GM23338 (cell line): Measurements from ENCODE around the gene SLC12A7. TPM values are rescaled to one million over a fixed set of nuclear protein-coding genes. Genes with fewer than 3 reads are reported as not detected.

Source experiments
- ATAC-seq: fragments of 200-7000 bp; cut with Tn5 transposase; 3 replicates; pipeline ENCODE4 v1.9.1; 2020
- DNase-seq: peaks from one replicate; pipeline ENCODE4 v3.0.0-alpha.2; 2015; ENCODE audit warnings: low spot score
- H2AFZ ChIP-seq: fragments of 200-600 bp; sonication (generic); 2 replicates; pipeline ENCODE4 v1.8.0; 2016; ENCODE audit warnings: antibody characterized with exemption, mild to moderate bottlenecking, moderate library complexity
- H3F3A ChIP-seq: fragments of 200-600 bp; sonication (generic); replicated peaks from 2 replicates; pipeline ENCODE4 v1.8.0; 2017; ENCODE audit warnings: antibody characterized with exemption, mixed run types, low read depth
- H3K27ac ChIP-seq: fragments of 200-600 bp; sonication (generic); 2 replicates; pipeline ENCODE4 v1.6.1; 2016; ENCODE audit warnings: low read depth
- H3K27me3 ChIP-seq: fragments of 200-600 bp; sonication (generic); 2 replicates; pipeline ENCODE4 v1.8.0; 2016; ENCODE audit warnings: mild to moderate bottlenecking, mixed run types, moderate library complexity; ENCODE audit not compliant: insufficient read depth
- H3K36me3 ChIP-seq: fragments of 200-600 bp; sonication (generic); 2 replicates; pipeline ENCODE4 v1.8.0; 2016; ENCODE audit warnings: mild to moderate bottlenecking; ENCODE audit not compliant: insufficient read depth
- H3K4me1 ChIP-seq: fragments of 200-600 bp; sonication (generic); 2 replicates; pipeline ENCODE4 v1.8.0; 2016; ENCODE audit warnings: mild to moderate bottlenecking, moderate library complexity; ENCODE audit not compliant: insufficient read depth
- H3K4me2 ChIP-seq: fragments of 200-600 bp; sonication (generic); 2 replicates; pipeline ENCODE4 v1.7.1; 2017; ENCODE audit warnings: mixed run types
- H3K4me3 ChIP-seq: fragments of 200-600 bp; sonication (generic); 2 replicates; pipeline ENCODE4 v1.6.1; 2016; ENCODE audit warnings: mixed run types
- H3K79me2 ChIP-seq: fragments of 200-600 bp; sonication (generic); replicated peaks from 2 replicates; pipeline ENCODE4 v1.8.0; 2017; ENCODE audit warnings: mild to moderate bottlenecking; ENCODE audit not compliant: insufficient read depth
- H3K9me2 ChIP-seq: fragments of 200-600 bp; sonication (generic); 2 replicates; pipeline ENCODE4 v1.8.0; 2017; ENCODE audit not compliant: insufficient read depth
- H4K20me1 ChIP-seq: fragments of 200-600 bp; sonication (generic); replicated peaks from 2 replicates; pipeline ENCODE4 v1.8.0; 2017; ENCODE audit warnings: mild to moderate bottlenecking; ENCODE audit not compliant: insufficient read depth
- H3K27ac Mint-ChIP-seq: 2 replicates; pipeline ENCODE4 v1.8.0; 2020; ENCODE audit warnings: inconsistent platforms, mild to moderate bottlenecking, moderate library complexity, mixed read lengths
- H3K27me3 Mint-ChIP-seq: 3 replicates; pipeline ENCODE4 v1.8.0; 2022; ENCODE audit warnings: low read depth, mild to moderate bottlenecking, moderate library complexity, mixed read lengths, inconsistent platforms; ENCODE audit not compliant: insufficient read depth, poor library complexity
- H3K36me3 Mint-ChIP-seq: 3 replicates; pipeline ENCODE4 v1.8.0; 2021; ENCODE audit warnings: low read depth, mild to moderate bottlenecking, inconsistent platforms, moderate library complexity, mixed read lengths
- H3K4me1 Mint-ChIP-seq: 3 replicates; pipeline ENCODE4 v1.8.0; 2020; ENCODE audit warnings: mild to moderate bottlenecking, inconsistent platforms, mixed read lengths
- H3K4me3 Mint-ChIP-seq: 3 replicates; pipeline ENCODE4 v1.8.0; 2021; ENCODE audit warnings: moderate library complexity, mild to moderate bottlenecking, inconsistent platforms, mixed read lengths
- H3K9me3 Mint-ChIP-seq: 3 replicates; pipeline ENCODE4 v1.8.0; 2020; ENCODE audit warnings: moderate library complexity, mild to moderate bottlenecking, inconsistent platforms, mixed read lengths
- CREB1 ChIP-seq: fragments of 250-450 bp; sonication (Bioruptor Pico); IDR thresholded peaks from 2 replicates; pipeline ENCODE4 v1.5.0; 2020; ENCODE audit warnings: low read depth, mild to moderate bottlenecking, moderate library complexity
- JUNB ChIP-seq: IDR thresholded peaks from one replicate; pipeline ENCODE4 v1.6.1; 2016; ENCODE audit warnings: antibody characterized with exemption; ENCODE audit not compliant: unreplicated experiment
- NANOG ChIP-seq: IDR thresholded peaks from 2 replicates; pipeline ENCODE4 v1.6.1; 2016; ENCODE audit warnings: antibody characterized with exemption, borderline replicate concordance
- POLR2AphosphoS5 ChIP-seq: IDR thresholded peaks from 2 replicates; pipeline ENCODE4 v1.6.1; 2016; ENCODE audit warnings: antibody characterized with exemption, low read depth
- polyA plus RNA-seq: library from polyadenylated mRNA; unstranded; fragments of >200 nt; fragmentation: Nextera tagmentation; extraction: Ambion mirVana; gene quantifications from 2 replicates; pipeline ENCODE4 v1.2.1, GENCODE V29; 2016
- total RNA-seq: library from RNA; depleted of rRNA; stranded (reverse); fragments of >200 nt; shearing (Covaris generic); gene quantifications from 2 replicates; pipeline ENCODE4 v1.2.3, GENCODE V29; 2014
- TF ChIP-seq, protein P1 (sequence below): IDR thresholded peaks from 2 replicates; pipeline ENCODE4 v1.6.1; 2016; ENCODE audit warnings: antibody characterized with exemption
- TF ChIP-seq, protein P2 (sequence below): IDR thresholded peaks from one replicate; pipeline ENCODE4 v1.6.1; 2018; ENCODE audit warnings: antibody characterized with exemption; ENCODE audit not compliant: unreplicated experiment
- TF ChIP-seq, protein P3 (sequence below), 2 experiments: fragments of 200-600 bp in 1 of 2; sonication (generic) in 1 of 2; conservative IDR thresholded peaks; 2 replicates each; pipeline versions ENCODE4 v1.5.1 to v1.6.1; 2016 to 2017; ENCODE audit warnings: antibody characterized with exemption in 2 of 2, low read depth in 2 of 2, mild to moderate bottlenecking in 2 of 2, moderate library complexity in 1 of 2

Gene SLC12A7
- total and polyA plus RNA-seq, 2 experiments from 2014 or later = 7.4 to 32.2 TPM

DNA sequence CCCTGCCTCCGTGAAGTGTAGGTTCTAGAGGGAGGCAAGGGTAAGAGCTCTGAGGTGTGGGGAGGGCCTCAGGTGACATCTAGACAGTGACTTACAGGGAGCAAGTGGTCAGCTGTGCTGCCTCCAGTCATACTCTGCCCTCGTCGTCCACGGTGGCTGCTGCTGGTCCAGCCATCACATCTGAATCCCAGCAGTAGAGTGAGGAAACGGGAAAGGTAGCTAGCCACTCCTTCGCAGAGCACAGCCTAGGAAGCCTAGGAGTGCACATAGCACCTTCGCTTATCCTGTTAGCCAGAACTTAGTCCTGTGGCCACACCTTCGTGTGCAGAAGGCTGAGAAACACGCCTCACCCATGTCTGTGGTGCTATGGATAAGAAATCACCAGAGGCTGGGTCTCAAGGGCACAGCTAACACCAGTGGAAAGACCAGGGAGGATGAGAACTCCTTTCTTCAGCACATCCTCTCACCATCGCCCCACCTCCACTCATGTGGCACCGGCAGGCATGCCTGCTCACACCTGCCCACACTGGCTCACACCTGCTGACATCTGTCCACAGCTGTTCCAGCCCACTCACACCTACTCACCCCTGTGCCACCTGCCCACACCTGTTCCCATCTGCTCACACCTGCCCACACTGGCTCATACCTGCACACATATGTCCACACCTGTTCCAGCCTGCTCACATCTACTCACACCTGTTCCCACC, 45.0 kb upstream of the SLC12A7 start (continued):
- no peak for TF ChIP-seq POLR2AphosphoS5
- TF ChIP-seq CREB1 (CRISPR knock-in tag) = no peak
- TF ChIP-seq, protein P1, sequence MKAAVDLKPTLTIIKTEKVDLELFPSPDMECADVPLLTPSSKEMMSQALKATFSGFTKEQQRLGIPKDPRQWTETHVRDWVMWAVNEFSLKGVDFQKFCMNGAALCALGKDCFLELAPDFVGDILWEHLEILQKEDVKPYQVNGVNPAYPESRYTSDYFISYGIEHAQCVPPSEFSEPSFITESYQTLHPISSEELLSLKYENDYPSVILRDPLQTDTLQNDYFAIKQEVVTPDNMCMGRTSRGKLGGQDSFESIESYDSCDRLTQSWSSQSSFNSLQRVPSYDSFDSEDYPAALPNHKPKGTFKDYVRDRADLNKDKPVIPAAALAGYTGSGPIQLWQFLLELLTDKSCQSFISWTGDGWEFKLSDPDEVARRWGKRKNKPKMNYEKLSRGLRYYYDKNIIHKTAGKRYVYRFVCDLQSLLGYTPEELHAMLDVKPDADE = no peak
- no peak for TF ChIP-seq NANOG
- TF ChIP-seq, protein P2, sequence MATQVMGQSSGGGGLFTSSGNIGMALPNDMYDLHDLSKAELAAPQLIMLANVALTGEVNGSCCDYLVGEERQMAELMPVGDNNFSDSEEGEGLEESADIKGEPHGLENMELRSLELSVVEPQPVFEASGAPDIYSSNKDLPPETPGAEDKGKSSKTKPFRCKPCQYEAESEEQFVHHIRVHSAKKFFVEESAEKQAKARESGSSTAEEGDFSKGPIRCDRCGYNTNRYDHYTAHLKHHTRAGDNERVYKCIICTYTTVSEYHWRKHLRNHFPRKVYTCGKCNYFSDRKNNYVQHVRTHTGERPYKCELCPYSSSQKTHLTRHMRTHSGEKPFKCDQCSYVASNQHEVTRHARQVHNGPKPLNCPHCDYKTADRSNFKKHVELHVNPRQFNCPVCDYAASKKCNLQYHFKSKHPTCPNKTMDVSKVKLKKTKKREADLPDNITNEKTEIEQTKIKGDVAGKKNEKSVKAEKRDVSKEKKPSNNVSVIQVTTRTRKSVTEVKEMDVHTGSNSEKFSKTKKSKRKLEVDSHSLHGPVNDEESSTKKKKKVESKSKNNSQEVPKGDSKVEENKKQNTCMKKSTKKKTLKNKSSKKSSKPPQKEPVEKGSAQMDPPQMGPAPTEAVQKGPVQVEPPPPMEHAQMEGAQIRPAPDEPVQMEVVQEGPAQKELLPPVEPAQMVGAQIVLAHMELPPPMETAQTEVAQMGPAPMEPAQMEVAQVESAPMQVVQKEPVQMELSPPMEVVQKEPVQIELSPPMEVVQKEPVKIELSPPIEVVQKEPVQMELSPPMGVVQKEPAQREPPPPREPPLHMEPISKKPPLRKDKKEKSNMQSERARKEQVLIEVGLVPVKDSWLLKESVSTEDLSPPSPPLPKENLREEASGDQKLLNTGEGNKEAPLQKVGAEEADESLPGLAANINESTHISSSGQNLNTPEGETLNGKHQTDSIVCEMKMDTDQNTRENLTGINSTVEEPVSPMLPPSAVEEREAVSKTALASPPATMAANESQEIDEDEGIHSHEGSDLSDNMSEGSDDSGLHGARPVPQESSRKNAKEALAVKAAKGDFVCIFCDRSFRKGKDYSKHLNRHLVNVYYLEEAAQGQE = no peak

GRCh38 chr5:1156033-1156753, 44.3 kb upstream of the SLC12A7 start:
- peak; percentile 76 for ATAC-seq
- Histone ChIP-seq H4K20me1 (no peaks in the 10 kb centered on the region), H3K36me3 (no peaks in the 10 kb centered on the region), H3K4me2 (peak overlapping the region; percentile 75), H3K27me3 (peaks cover 22% of the 10 kb centered on the region), H3K79me2 (no peaks in the 10 kb centered on the region), H3K27ac (no peak overlapping the region), H3F3A (no peaks in the 10 kb centered on the region), H3K4me1 (no peaks in the 10 kb centered on the region), H3K9me2 (no peaks in the 10 kb centered on the region), H3K4me3 (peak overlapping the region; percentile 53), H2AFZ (peak overlapping the region; percentile 52)
- no peak for TF ChIP-seq JUNB
- TF ChIP-seq, protein P3, sequence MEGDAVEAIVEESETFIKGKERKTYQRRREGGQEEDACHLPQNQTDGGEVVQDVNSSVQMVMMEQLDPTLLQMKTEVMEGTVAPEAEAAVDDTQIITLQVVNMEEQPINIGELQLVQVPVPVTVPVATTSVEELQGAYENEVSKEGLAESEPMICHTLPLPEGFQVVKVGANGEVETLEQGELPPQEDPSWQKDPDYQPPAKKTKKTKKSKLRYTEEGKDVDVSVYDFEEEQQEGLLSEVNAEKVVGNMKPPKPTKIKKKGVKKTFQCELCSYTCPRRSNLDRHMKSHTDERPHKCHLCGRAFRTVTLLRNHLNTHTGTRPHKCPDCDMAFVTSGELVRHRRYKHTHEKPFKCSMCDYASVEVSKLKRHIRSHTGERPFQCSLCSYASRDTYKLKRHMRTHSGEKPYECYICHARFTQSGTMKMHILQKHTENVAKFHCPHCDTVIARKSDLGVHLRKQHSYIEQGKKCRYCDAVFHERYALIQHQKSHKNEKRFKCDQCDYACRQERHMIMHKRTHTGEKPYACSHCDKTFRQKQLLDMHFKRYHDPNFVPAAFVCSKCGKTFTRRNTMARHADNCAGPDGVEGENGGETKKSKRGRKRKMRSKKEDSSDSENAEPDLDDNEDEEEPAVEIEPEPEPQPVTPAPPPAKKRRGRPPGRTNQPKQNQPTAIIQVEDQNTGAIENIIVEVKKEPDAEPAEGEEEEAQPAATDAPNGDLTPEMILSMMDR (conservative IDR thresholded peaks at IDR 0.05; ENCODE audit: low read depth in 2 of 2) = peak in 1 of 2 experiments; percentile 25; a peak in 2 of 4 replicates
- H3K9me3 Mint-ChIP-seq = peaks cover 9% of the 10 kb centered on the region
- no peak overlapping the region for H3K27ac Mint-ChIP-seq
- H3K27me3 Mint-ChIP-seq = peaks cover 35% of the 10 kb centered on the region
- no peaks in the 10 kb centered on the region for H3K4me1 Mint-ChIP-seq
- DNase-seq = peak; percentile 57
- H3K36me3 Mint-ChIP-seq = peaks cover 8% of the 10 kb centered on the region; the same call in 1 of the 3 replicates
- H3K4me3 Mint-ChIP-seq = peak overlapping the region; percentile 12; the same call in 1 of the 3 replicates
